ENCODE measurements around the gene DPP6. TPM values are rescaled to one million over a fixed set of nuclear protein-coding genes. Genes with fewer than 3 reads are reported as not detected.

The DPP6 gene
- total and polyA plus RNA-seq, 2 donors (not counting 1 experiment from before 2014, with no cell fraction given) = not detected

DNA sequence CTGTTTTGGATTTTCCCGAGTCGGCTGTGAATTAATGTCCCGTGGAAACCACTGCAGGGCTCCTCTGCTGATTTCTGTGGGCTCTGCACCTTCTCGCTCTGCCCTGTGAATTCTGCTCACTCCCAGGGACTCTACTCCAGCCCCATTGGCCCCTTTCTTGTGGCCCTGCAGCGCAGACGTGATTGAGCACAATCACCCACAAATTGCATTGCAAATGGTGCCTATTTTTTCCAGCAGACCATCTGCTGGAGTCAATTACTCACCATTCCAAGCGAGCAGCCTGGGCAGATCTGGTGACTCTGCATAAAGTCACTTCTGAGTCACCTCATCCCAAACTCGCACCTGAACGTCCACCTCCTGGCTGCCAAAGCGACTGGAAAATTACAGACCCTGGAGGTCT, 714.9 kb downstream of the DPP6 start:
- DNase-seq = no peak
- no peak overlapping the region for H3K9ac ChIP-seq (ENCODE audit: low read length)
- H2AFZ ChIP-seq (ENCODE audit: insufficient read depth, low read depth, low read length, poor library complexity, severe bottlenecking) = no peak overlapping the region
- no peaks in the 10 kb centered on the region for H4K20me1 ChIP-seq (ENCODE audit: control insufficient read depth, insufficient read depth, low read length, poor library complexity, severe bottlenecking)
- H3K79me2 ChIP-seq (ENCODE audit: control insufficient read depth, insufficient read depth, low read length) = no peaks in the 10 kb centered on the region
- H3K27me3 ChIP-seq (replicated peaks in 1 of 4; ENCODE audit: control extremely low read depth in 1 of 4, control insufficient read depth in 3 of 4, insufficient read depth in 4 of 4, low read length in 3 of 4) = no peaks in the 10 kb centered on the region
- H3K4me3 Mint-ChIP-seq = no peak overlapping the region
- H3K27me3 Mint-ChIP-seq = no peaks in the 10 kb centered on the region
- no peak overlapping the region for H3K4me2 ChIP-seq (replicated peaks; ENCODE audit: low read depth, low read length, poor library complexity, severe bottlenecking)
- no peak for ATAC-seq (ENCODE audit: low read depth)
- no peak overlapping the region for H3K27ac ChIP-seq (ENCODE audit: low read length in 2 of 2)
- H3K27ac Mint-ChIP-seq = no peak overlapping the region
- H3K9me3 ChIP-seq (ENCODE audit: control extremely low read depth in 1 of 3, control insufficient read depth in 2 of 3, insufficient read depth in 1 of 3, low read length in 2 of 3) = peaks cover 0 to 8% (median 0%) of the 10 kb centered on the region in 3 donors
- POLR2A ChIA-PET = no interaction called here
- 81% methylated on average over 10 of the region's 10 CpGs for WGBS (ENCODE audit: insufficient coverage)
- no peak for TF ChIP-seq EZH2 (IDR thresholded peaks at IDR 0.05; ENCODE audit: borderline replicate concordance, insufficient read depth, low read depth, low read length, poor library complexity, severe bottlenecking)
- TF ChIP-seq, protein P1, sequence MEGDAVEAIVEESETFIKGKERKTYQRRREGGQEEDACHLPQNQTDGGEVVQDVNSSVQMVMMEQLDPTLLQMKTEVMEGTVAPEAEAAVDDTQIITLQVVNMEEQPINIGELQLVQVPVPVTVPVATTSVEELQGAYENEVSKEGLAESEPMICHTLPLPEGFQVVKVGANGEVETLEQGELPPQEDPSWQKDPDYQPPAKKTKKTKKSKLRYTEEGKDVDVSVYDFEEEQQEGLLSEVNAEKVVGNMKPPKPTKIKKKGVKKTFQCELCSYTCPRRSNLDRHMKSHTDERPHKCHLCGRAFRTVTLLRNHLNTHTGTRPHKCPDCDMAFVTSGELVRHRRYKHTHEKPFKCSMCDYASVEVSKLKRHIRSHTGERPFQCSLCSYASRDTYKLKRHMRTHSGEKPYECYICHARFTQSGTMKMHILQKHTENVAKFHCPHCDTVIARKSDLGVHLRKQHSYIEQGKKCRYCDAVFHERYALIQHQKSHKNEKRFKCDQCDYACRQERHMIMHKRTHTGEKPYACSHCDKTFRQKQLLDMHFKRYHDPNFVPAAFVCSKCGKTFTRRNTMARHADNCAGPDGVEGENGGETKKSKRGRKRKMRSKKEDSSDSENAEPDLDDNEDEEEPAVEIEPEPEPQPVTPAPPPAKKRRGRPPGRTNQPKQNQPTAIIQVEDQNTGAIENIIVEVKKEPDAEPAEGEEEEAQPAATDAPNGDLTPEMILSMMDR (IDR thresholded peaks at IDR 0.05) = no peak
- intact Hi-C loops (cut with micrococcal nuclease) = no loop called here
- no peaks in the 10 kb centered on the region for H3K4me1 ChIP-seq (ENCODE audit: control insufficient read depth in 2 of 2, insufficient read depth in 2 of 2, low read length in 2 of 2)
- H3K4me1 Mint-ChIP-seq = no peaks in the 10 kb centered on the region
- CTCF ChIA-PET = no interaction called here
- no peaks in the 10 kb centered on the region for H3K36me3 ChIP-seq (replicated peaks in 1 of 2; ENCODE audit: control extremely low read depth in 1 of 2, control insufficient read depth in 1 of 2, extremely low read depth in 1 of 2, insufficient read depth in 2 of 2, low read length in 1 of 2)
- H3K4me3 ChIP-seq (ENCODE audit: control extremely low read depth in 1 of 5, extremely low read depth in 1 of 5, insufficient read depth in 1 of 5, low read depth in 2 of 5, low read length in 4 of 5) = no peak overlapping the region
- no peaks in the 10 kb centered on the region for H3K9me3 Mint-ChIP-seq (ENCODE audit: insufficient read depth)

DNA sequence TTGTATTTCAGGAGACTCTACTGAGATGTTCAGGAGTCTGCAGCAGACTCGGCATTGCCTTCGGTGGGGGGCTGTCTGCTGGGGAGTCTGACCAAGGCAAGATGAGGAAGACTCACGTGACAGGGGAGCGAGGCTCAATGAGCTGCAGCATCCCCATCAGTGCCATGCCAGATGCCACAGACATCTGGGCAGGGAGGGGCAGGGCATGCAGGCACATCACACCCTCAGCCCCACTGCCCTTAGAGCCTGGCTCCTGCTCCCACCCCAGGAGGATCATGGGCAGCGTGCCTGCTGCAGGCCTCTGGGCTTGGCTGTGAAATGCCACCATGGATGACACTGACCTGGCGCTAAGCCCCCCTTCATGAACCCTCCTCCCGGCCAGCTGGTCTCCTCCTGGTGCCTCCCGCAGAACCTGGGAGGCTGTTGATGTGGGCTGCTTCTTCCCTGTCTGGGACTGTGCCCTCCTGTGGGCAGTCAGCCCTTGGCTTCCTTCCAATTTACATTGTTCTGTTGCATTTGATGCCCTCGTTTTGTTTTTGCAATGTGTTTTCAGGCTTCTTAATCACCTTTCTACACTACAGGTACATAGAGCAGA, 715.7 kb downstream of the DPP6 start:
- 93% methylated on average over 7 of the region's 9 CpGs for WGBS (ENCODE audit: insufficient coverage)

More for the DNA sequence above, 715.7 kb downstream of the DPP6 start:
- no peak overlapping the region for H2AFZ ChIP-seq (ENCODE audit: insufficient read depth, low read depth, low read length, poor library complexity, severe bottlenecking)
- no peaks in the 10 kb centered on the region for H3K4me1 ChIP-seq (ENCODE audit: control insufficient read depth in 2 of 2, insufficient read depth in 2 of 2, low read length in 2 of 2)
- ChIA-PET POLR2A (no interaction called here), CTCF (no interaction called here)
- no peak overlapping the region for H3K27ac Mint-ChIP-seq
- no peaks in the 10 kb centered on the region for H4K20me1 ChIP-seq (ENCODE audit: control insufficient read depth, insufficient read depth, low read length, poor library complexity, severe bottlenecking)
- no peaks in the 10 kb centered on the region for H3K9me3 Mint-ChIP-seq (ENCODE audit: insufficient read depth)
- H3K4me2 ChIP-seq (replicated peaks; ENCODE audit: low read depth, low read length, poor library complexity, severe bottlenecking) = no peak overlapping the region
- H3K4me1 Mint-ChIP-seq = no peaks in the 10 kb centered on the region
- DNase-seq = no peak
- no peaks in the 10 kb centered on the region for H3K27me3 ChIP-seq (replicated peaks in 1 of 4; ENCODE audit: control extremely low read depth in 1 of 4, control insufficient read depth in 3 of 4, insufficient read depth in 4 of 4, low read length in 3 of 4)
- H3K27ac ChIP-seq (ENCODE audit: low read length in 2 of 2) = no peak overlapping the region
- TF ChIP-seq, protein P1 (IDR thresholded peaks at IDR 0.05) = no peak
- TF ChIP-seq EZH2 (IDR thresholded peaks at IDR 0.05; ENCODE audit: borderline replicate concordance, insufficient read depth, low read depth, low read length, poor library complexity, severe bottlenecking) = no peak
- no peaks in the 10 kb centered on the region for H3K79me2 ChIP-seq (ENCODE audit: control insufficient read depth, insufficient read depth, low read length)
- no peak overlapping the region for H3K9ac ChIP-seq (ENCODE audit: low read length)
- intact Hi-C loops (cut with micrococcal nuclease) = no loop called here
- H3K36me3 ChIP-seq (replicated peaks in 1 of 2; ENCODE audit: control extremely low read depth in 1 of 2, control insufficient read depth in 1 of 2, extremely low read depth in 1 of 2, insufficient read depth in 2 of 2, low read length in 1 of 2) = no peaks in the 10 kb centered on the region
- no peak for ATAC-seq (ENCODE audit: low read depth)
- H3K4me3 Mint-ChIP-seq = no peak overlapping the region
- no peak overlapping the region for H3K4me3 ChIP-seq (ENCODE audit: control extremely low read depth in 1 of 5, extremely low read depth in 1 of 5, insufficient read depth in 1 of 5, low read depth in 2 of 5, low read length in 4 of 5)
- H3K27me3 Mint-ChIP-seq = no peaks in the 10 kb centered on the region
- H3K9me3 ChIP-seq (ENCODE audit: control extremely low read depth in 1 of 3, control insufficient read depth in 2 of 3, insufficient read depth in 1 of 3, low read length in 2 of 3) = peaks cover 0 to 8% (median 0%) of the 10 kb centered on the region in 3 donors

Measured in B cell (primary cell).